Measurements from ENCODE around the gene LDLRAD4. TPM values are rescaled to one million over a fixed set of nuclear protein-coding genes. Genes with fewer than 3 reads are reported as not detected.

Gene LDLRAD4
- polyA plus RNA-seq, 1 experiment: not detected

- no peak overlapping the region for H3K4me3 ChIP-seq (ENCODE audit: low read depth, low read length)
- TF ChIP-seq, protein P1, sequence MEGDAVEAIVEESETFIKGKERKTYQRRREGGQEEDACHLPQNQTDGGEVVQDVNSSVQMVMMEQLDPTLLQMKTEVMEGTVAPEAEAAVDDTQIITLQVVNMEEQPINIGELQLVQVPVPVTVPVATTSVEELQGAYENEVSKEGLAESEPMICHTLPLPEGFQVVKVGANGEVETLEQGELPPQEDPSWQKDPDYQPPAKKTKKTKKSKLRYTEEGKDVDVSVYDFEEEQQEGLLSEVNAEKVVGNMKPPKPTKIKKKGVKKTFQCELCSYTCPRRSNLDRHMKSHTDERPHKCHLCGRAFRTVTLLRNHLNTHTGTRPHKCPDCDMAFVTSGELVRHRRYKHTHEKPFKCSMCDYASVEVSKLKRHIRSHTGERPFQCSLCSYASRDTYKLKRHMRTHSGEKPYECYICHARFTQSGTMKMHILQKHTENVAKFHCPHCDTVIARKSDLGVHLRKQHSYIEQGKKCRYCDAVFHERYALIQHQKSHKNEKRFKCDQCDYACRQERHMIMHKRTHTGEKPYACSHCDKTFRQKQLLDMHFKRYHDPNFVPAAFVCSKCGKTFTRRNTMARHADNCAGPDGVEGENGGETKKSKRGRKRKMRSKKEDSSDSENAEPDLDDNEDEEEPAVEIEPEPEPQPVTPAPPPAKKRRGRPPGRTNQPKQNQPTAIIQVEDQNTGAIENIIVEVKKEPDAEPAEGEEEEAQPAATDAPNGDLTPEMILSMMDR (IDR thresholded peaks at IDR 0.05; ENCODE audit: low read depth, low read length): no peak
- H3K27me3 ChIP-seq (ENCODE audit: control insufficient read depth, insufficient read depth, low read length): peaks cover 10% of the 10 kb centered on the region
- no peak overlapping the region for H3K27ac ChIP-seq (ENCODE audit: low read depth, low read length)
- H3K9me3 ChIP-seq (ENCODE audit: control insufficient read depth, insufficient read depth, low read length): no peaks in the 10 kb centered on the region
- POLR2A ChIA-PET: no interaction called here
- DNase-seq (ENCODE audit: low read depth, low spot score): no peak
- CTCF ChIA-PET: interaction anchor here (0.6 kb wide), 1 partner anchor 32 kb away, joined by 5 read pairs; no protein-coding TSS in a partner anchor
Measured at GRCh38 chr18:13390196-13390595, 171.6 kb downstream of the LDLRAD4 start.

DNA sequence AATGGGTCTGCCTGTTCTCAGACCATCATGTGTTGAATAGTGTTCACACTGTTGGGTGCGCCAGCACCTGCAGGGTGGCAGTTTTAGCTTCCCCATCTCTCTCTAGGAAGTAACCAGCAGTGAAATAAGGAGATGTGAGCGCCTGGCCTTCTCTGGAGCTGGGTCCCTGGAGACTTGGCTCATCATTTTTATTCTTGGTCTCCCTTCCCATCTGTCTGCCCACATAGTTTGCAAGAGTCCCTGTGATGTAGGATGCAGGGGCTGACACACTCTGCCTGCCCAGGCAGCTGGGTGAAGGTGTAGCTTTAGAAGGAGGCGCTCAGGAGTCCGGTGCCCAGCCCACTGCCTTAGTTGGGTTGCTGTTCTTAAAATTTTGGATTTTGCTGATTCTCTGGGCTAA, 172.2 kb downstream of the LDLRAD4 start:
- H3K27me3 ChIP-seq (ENCODE audit: control insufficient read depth, insufficient read depth, low read length): peaks cover 10% of the 10 kb centered on the region
- POLR2A ChIA-PET: no interaction called here
- no peak for DNase-seq (ENCODE audit: low read depth, low spot score)
- TF ChIP-seq, protein P1 (IDR thresholded peaks at IDR 0.05; ENCODE audit: low read depth, low read length): no peak
- no peak overlapping the region for H3K4me3 ChIP-seq (ENCODE audit: low read depth, low read length)
- CTCF ChIA-PET: no interaction called here
- no peak overlapping the region for H3K27ac ChIP-seq (ENCODE audit: low read depth, low read length)
- H3K9me3 ChIP-seq (ENCODE audit: control insufficient read depth, insufficient read depth, low read length): no peaks in the 10 kb centered on the region

- Histone ChIP-seq H3K4me3 (ENCODE audit: low read depth, low read length) (no peak overlapping the region), H3K27ac (ENCODE audit: low read depth, low read length) (no peak overlapping the region), H3K9me3 (ENCODE audit: control insufficient read depth, insufficient read depth, low read length) (no peaks in the 10 kb centered on the region), H3K27me3 (ENCODE audit: control insufficient read depth, insufficient read depth, low read length) (peaks cover 10% of the 10 kb centered on the region)
- ChIA-PET POLR2A (no interaction called here), CTCF (no interaction called here)
- no peak for DNase-seq (ENCODE audit: low read depth, low spot score)
- TF ChIP-seq, protein P1 (IDR thresholded peaks at IDR 0.05; ENCODE audit: low read depth, low read length): no peak
Measured at GRCh38 chr18:13392029-13392750, 173.6 kb downstream of the LDLRAD4 start.

DNA sequence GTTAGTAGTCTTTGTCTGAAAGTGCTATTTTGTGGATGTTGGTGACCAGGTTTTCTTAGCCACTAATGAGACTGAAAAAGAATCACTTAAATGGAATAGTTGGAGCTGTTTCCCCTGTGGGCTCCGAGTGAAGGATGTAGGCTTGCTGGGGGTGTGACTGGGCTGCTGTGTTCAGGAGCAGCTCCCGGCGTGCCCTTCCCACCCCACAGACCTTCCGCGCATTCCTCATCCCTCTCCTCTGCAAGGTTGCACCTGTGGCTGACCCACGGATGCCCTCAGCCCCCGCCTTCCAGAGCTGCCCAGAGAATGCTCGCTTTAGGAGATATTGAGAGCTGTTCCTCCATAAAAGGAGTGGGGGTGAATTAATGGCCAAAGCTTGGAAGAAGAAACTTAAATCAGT, 174.3 kb downstream of the LDLRAD4 start:
- peaks cover 10% of the 10 kb centered on the region for H3K27me3 ChIP-seq (ENCODE audit: control insufficient read depth, insufficient read depth, low read length)
- no peak overlapping the region for H3K27ac ChIP-seq (ENCODE audit: low read depth, low read length)
- H3K4me3 ChIP-seq (ENCODE audit: low read depth, low read length): no peak overlapping the region
- ChIA-PET POLR2A (no interaction called here), CTCF (no interaction called here)
- TF ChIP-seq, protein P1 (IDR thresholded peaks at IDR 0.05; ENCODE audit: low read depth, low read length): no peak
- H3K9me3 ChIP-seq (ENCODE audit: control insufficient read depth, insufficient read depth, low read length): no peaks in the 10 kb centered on the region; the same call in 1 of the 2 replicates
- no peak for DNase-seq (ENCODE audit: low read depth, low spot score)

DNA sequence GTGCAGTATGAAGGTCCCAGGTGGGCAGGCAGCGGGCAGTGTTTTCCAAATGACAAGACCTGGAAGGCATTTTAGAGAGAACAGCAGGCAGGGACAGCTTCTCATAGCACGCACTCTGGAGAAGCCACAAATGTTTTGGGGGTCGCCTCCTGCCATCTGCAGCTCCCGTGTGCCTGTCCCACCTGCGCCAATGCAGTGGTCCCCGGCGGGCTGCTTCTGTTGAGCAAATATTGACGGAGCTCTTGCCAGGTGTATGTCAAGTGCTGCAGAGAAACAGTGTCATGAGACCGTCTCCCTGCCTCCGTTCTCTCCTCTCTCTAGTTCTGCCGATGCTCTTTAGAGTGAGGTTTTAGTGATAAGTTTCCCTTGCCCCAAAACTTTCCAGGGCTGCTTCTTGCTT, 174.8 kb downstream of the LDLRAD4 start:
- CTCF ChIA-PET: no interaction called here
- no peak overlapping the region for H3K27ac ChIP-seq (ENCODE audit: low read depth, low read length)
- POLR2A ChIA-PET: no interaction called here
- H3K27me3 ChIP-seq (ENCODE audit: control insufficient read depth, insufficient read depth, low read length): peaks cover 10% of the 10 kb centered on the region
- H3K9me3 ChIP-seq (ENCODE audit: control insufficient read depth, insufficient read depth, low read length): no peaks in the 10 kb centered on the region; the same call in 1 of the 2 replicates
- no peak for DNase-seq (ENCODE audit: low read depth, low spot score)
- H3K4me3 ChIP-seq (ENCODE audit: low read depth, low read length): no peak overlapping the region
- TF ChIP-seq, protein P1 (IDR thresholded peaks at IDR 0.05; ENCODE audit: low read depth, low read length): no peak
